Activated B cell treated with CpG ODN at 0.5 μM for 24 hours (primary cell): ENCODE results near the gene CD22. TPM values are rescaled to one million over a fixed set of nuclear protein-coding genes. Genes with fewer than 3 reads are reported as not detected.

Experiments
- ATAC-seq: fragments of 200-7000 bp; cut with Tn5 transposase; one replicate; pipeline ENCODE4 v1.10.0; 2021; ENCODE audit warnings: low read depth, mild to moderate bottlenecking, moderate library complexity
- CTCF ChIA-PET: fragments of 350-600 bp; sonication (Branson Sonifier 250); formaldehyde crosslinking; loops from one replicate; lab custom pipeline; 2021; ENCODE audit warnings: antibody characterized with exemption; lab: Charles Lee
- POLR2A ChIA-PET: fragments of 350-600 bp; sonication (Branson Sonifier 250); formaldehyde crosslinking; loops from one replicate; lab custom pipeline; 2021; ENCODE audit warnings: antibody characterized with exemption; lab: Charles Lee
- DNase-seq: peaks from one replicate; pipeline ENCODE4 v3.0.0; 2022
- H3K27ac Mint-ChIP-seq: one replicate; pipeline ENCODE4 v1.8.0; 2020; ENCODE audit warnings: mixed read lengths
- H3K27me3 Mint-ChIP-seq: one replicate; pipeline ENCODE4 v1.8.0; 2021; ENCODE audit warnings: mixed read lengths
- H3K36me3 Mint-ChIP-seq: one replicate; pipeline ENCODE4 v1.8.0; 2021; ENCODE audit warnings: low read depth, mixed read lengths
- H3K4me1 Mint-ChIP-seq: one replicate; pipeline ENCODE4 v1.8.0; 2021; ENCODE audit warnings: mixed read lengths
- H3K4me3 Mint-ChIP-seq: one replicate; pipeline ENCODE4 v1.8.0; 2020; ENCODE audit warnings: mild to moderate bottlenecking, mixed read lengths
- H3K9me3 Mint-ChIP-seq: one replicate; pipeline ENCODE4 v1.8.0; 2020; ENCODE audit warnings: mixed read lengths
- CTCF ChIP-seq: fragments of 200-600 bp; IDR thresholded peaks from one replicate; pipeline ENCODE4 v1.8.0; 2022; ENCODE audit warnings: antibody characterized with exemption, mild to moderate bottlenecking
- intact Hi-C: fragments of 100-400 bp; cut with micrococcal nuclease; formaldehyde crosslinking; loops from one replicate; pipeline ENCODE4 v1.15.1; 2024
- total RNA-seq: library from RNA; stranded (reverse); gene quantifications from 2 replicates; pipeline ENCODE4 v1.2.3, GENCODE V29; 2022

The CD22 gene
- total RNA-seq, 1 donor from 2014 or later, result 1,096 TPM

- Mint-ChIP-seq H3K4me3 (peak overlapping the region; percentile 72), H3K36me3 (peaks cover 95% of the 10 kb centered on the region), H3K27ac (peak overlapping the region; percentile 95), H3K9me3 (no peaks in the 10 kb centered on the region), H3K27me3 (no peaks in the 10 kb centered on the region), H3K4me1 (peaks cover 86% of the 10 kb centered on the region)
- POLR2A ChIA-PET, result interaction anchor here (0.6 to 17.7 kb wide), 11 partner anchors 8 to 169 kb away, joined by 3 to 645 read pairs (median 5); partner anchors contain the start of genes CD22, FFAR1 and HAMP
- ATAC-seq (peak; percentile 47), DNase-seq (no peak)
- intact Hi-C loops, result loop anchor here (1.0 to 10.0 kb wide), 2 partner anchors 10 to 567 kb away; partner anchors contain the start of genes FFAR1, HCST, NFKBID and TYROBP
- CTCF ChIA-PET, result interaction anchor here (0.8 to 1.4 kb wide), 2 partner anchors 10 to 158 kb away, joined by 3 to 5 read pairs; partner anchors contain the start of gene FFAR1
- no peak for TF ChIP-seq CTCF
Measured at GRCh38 chr19:35337097-35337983, 8.4 kb downstream of the CD22 start.

- ATAC-seq (no peak), DNase-seq (no peak)
- ChIA-PET POLR2A (interaction anchor here (0.6 to 17.7 kb wide), 8 partner anchors 9 to 42 kb away, joined by 3 to 645 read pairs (median 5); partner anchors contain the start of genes CD22 and FFAR1), CTCF (interaction anchor here (0.8 to 1.4 kb wide), 2 partner anchors 10 to 157 kb away, joined by 3 to 5 read pairs; partner anchors contain the start of gene FFAR1)
- H3K27ac Mint-ChIP-seq, result peak overlapping the region; percentile 95
- peak overlapping the region; percentile 72 for H3K4me3 Mint-ChIP-seq
- H3K27me3 Mint-ChIP-seq, result no peaks in the 10 kb centered on the region
- H3K4me1 Mint-ChIP-seq, result peaks cover 84% of the 10 kb centered on the region
- intact Hi-C loops, result loop anchor here (1.0 to 10.0 kb wide), 2 partner anchors 9 to 567 kb away; partner anchors contain the start of genes FFAR1, HCST, NFKBID and TYROBP
- no peak for TF ChIP-seq CTCF
- H3K36me3 Mint-ChIP-seq, result peaks cover 95% of the 10 kb centered on the region
- H3K9me3 Mint-ChIP-seq, result no peaks in the 10 kb centered on the region
Measured at GRCh38 chr19:35337984-35338296, 9.0 kb downstream of the CD22 start.

- Mint-ChIP-seq H3K27me3 (no peaks in the 10 kb centered on the region), H3K27ac (peak overlapping the region; percentile 37), H3K4me3 (no peak overlapping the region), H3K4me1 (peaks cover 82% of the 10 kb centered on the region), H3K36me3 (peaks cover 92% of the 10 kb centered on the region), H3K9me3 (no peaks in the 10 kb centered on the region)
- intact Hi-C loops, result loop anchor here (10.0 kb wide), 1 partner anchor 276 kb away; no protein-coding TSS in a partner anchor
- ATAC-seq (no peak), DNase-seq (no peak)
- POLR2A ChIA-PET, result interaction anchor here (0.7 to 2.9 kb wide), 4 partner anchors 9 to 404 kb away, joined by 3 to 23 read pairs (median 4); partner anchors contain the start of gene CD22
- TF ChIP-seq CTCF, result no peak
- CTCF ChIA-PET, result interaction anchor here (0.7 kb wide), 1 partner anchor 12 kb away, joined by 3 read pairs; no protein-coding TSS in a partner anchor
Measured at GRCh38 chr19:35340431-35340830, 11.4 kb downstream of the CD22 start.

GRCh38 chr19:35341006-35341405 lies 12.0 kb downstream of the CD22 start:
- no peak overlapping the region for H3K4me3 Mint-ChIP-seq
- ATAC-seq (no peak), DNase-seq (no peak)
- peaks cover 82% of the 10 kb centered on the region for H3K4me1 Mint-ChIP-seq
- ChIA-PET POLR2A (interaction anchor here (1.4 to 2.9 kb wide), 2 partner anchors 8 to 9 kb away, joined by 3 to 23 read pairs; no protein-coding TSS in a partner anchor), CTCF (no interaction called here)
- intact Hi-C loops, result loop anchor here (10.0 kb wide), 1 partner anchor 276 kb away; no protein-coding TSS in a partner anchor
- no peak for TF ChIP-seq CTCF
- no peaks in the 10 kb centered on the region for H3K27me3 Mint-ChIP-seq
- peak overlapping the region; percentile 37 for H3K27ac Mint-ChIP-seq
- peaks cover 92% of the 10 kb centered on the region for H3K36me3 Mint-ChIP-seq
- H3K9me3 Mint-ChIP-seq, result no peaks in the 10 kb centered on the region
